HUDEP-2 (cell line): ENCODE measurements around the gene OBSCN.

Source experiments
- DNase-seq, 76 experiments: peaks; one replicate each; lab custom pipeline; 2025; ENCODE audit not compliant: unreplicated experiment in 76 of 76; lab: John Stamatoyannopoulos, UW

The OBSCN gene

DNA sequence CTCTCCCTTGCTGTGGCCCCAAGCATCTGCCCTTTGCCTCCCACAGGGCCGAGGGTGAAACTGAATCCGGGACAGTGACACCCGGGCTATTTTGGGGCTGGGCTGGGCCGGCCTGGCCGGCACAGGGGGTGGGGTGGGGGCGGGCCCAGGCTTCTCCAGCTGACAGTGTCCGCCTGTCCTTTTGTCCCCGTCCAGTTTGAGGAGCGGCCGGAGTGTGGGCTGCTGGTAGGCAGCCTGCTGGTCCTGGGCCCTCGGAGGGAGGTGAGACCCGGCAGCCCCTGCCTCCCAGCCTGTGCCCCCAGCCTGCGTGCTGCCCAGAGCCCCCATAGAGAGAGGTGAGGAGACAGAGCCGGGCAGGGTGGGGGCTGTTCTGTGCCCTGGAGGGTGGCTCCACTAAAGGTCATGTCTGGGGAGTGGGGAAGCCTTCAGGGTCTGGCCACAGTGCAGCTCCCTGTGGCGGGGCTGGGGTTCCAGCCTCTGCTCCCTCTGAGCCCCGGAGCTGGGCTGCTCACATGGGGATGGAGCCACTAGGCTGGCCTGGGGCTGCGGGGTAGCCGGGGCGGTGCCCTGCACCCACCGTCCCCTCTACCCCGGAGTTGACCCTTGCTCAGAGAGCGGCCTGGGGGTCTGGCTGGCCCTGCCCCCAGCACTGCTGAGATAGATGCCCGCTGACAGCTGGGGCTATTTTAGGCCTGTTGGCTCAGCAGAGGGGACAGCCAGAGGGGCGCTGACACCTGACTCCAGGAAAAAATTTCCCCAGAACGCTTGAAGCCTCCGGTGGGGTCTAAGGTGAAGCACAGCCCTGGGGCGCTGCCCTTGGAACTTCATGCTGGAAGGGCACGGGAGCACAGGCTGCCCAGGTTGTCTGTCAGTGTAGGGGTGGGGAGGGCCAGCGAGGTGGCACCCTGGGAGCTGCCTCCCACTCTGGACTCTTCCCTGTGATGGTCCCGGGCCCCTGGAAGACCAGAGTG, at the start of gene OBSCN:
Gene OBSCN (plus strand): TSS at position 194 of the 971 bp plus-strand sequence. CDS start 3,740 bp downstream, outside the sequence.
- DNase-seq, result no peak

- DNase-seq, result no peak
Observed at GRCh38 chr1:228158151-228159007, 49.5 kb upstream of the OBSCN start.

GRCh38 chr1:228159008-228159665, 48.7 kb upstream of the OBSCN start:
- no peak for DNase-seq

DNA sequence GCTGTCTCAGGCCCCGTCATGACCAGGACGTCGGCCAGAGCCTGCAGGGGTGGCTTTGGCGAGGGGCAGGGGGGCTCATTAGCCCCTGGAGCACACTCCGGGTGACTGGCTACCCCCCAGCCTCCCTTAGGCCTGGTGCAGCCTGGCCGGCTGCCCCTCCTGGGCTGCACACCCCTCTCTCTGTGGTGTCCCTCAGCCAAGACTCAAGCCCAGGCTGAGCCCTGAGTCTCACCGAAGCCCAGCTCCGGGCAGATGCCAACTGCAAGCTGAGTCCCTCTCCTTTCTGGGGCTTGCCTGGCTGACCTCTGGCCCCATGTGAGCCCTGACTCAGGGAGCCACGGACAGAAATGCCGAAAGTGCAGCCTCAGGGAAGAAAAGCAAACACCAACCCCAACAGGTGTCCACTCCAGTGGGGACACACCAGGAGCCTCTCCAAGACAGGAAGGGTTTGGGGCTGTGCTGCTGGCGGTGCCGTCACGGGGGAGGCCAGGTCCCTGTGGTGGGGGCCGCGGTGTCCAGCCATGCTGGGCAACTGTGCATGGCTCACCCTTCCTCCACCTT, 47.6 kb upstream of the OBSCN start:
- no peak for DNase-seq

- peak in 33 of 76 experiments; percentile 12 to 61 (median 34) for DNase-seq
Observed at GRCh38 chr1:228161362-228161761, 46.5 kb upstream of the OBSCN start.

- DNase-seq, result no peak
Observed at GRCh38 chr1:228161866-228162265, 46.0 kb upstream of the OBSCN start.

GRCh38 chr1:228162286-228163006, 45.4 kb upstream of the OBSCN start:
- peak in 17 of 76 experiments; percentile 18 to 39 (median 27) for DNase-seq

- peak in 1 of 76 experiments; percentile 15 for DNase-seq
Observed at GRCh38 chr1:228163007-228163753, 44.7 kb upstream of the OBSCN start.

- no peak for DNase-seq
Observed at GRCh38 chr1:228163776-228164519, 43.9 kb upstream of the OBSCN start.

DNA sequence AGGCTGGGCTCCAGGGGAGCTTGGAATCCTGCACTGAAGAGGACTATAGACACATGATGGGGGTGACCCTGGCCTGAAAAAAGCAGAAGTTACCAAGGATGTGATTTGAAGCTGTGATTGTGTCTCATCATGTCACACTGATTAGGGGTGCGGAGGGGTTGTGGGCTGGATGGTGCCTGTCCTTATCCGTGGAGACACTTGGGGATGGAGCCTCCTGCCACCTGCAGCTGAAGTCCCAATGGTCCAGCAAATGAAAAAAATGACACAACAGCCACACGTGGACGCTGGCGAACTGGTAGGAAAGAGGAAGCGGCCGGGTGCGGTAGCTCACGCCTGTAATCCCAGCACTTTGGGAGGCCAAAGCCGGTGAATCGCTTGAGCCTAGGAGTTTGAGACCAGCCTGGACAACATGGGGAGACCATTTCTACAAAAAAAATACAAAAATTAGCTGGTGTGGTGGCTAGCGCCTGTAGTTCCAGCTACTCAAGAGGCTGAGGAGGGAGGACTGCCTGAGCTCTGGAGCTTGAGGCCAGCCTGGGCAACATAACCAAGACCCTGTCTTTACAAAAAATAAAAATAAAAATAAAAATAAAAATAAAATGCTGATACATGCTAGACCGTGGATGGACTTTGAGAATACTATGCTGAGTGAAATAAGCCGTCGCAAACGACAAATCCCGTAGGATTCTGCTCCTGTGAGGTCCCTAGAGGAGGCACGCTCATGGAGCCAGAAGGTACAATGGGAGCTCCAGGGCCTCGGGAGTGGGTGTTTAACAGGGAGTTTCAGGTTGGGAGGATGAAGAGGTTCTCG, 43.1 kb upstream of the OBSCN start:
- DNase-seq, result peak in 1 of 76 experiments; percentile 12

GRCh38 chr1:228165372-228166169, 42.3 kb upstream of the OBSCN start, which contains the start of gene IBA57:
Gene IBA57 (plus strand): TSS chr1:228165804. CDS start chr1:228165817, 13 bp downstream.
- peak; percentile 47 to 99 (median 98) for DNase-seq

DNA sequence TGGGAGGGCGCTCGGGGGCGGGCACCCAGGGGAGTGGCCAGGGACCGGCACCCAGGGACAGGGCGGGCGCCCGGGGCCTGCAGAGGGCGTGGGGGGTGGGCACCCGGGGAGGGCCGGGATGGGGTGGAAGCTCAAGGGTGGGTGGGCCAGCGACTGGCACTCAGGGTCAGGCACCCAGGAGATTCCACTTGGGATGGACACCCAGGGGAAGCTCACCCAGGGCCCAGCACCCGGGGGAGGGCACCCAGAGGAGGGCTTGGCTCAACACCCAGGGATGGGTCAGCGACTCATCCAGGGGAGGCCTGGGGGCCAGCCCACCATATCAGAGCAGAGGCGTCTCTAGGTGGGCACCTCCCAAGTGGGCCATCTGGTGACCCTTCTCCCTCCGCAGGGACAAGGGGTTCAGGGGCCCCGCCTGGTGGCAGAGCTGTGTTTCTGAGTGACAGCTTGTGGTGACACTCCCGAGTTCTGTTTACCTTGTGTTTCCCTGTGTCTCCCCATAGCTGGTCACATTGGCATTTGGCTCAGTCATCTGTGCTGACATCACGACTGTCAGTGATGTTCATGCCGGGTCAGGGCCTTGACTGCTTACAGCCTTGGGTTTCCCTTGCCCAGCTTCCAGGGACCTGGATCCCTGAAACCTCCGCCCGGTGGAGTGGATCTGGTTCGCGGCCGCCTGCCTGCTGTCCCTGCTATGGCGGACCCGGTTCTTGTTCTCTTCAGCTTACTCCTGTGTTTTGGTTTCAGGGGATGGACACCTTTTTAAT, 41.5 kb upstream of the OBSCN start:
- peak in 63 of 76 experiments; percentile 20 to 94 (median 50) for DNase-seq

DNA sequence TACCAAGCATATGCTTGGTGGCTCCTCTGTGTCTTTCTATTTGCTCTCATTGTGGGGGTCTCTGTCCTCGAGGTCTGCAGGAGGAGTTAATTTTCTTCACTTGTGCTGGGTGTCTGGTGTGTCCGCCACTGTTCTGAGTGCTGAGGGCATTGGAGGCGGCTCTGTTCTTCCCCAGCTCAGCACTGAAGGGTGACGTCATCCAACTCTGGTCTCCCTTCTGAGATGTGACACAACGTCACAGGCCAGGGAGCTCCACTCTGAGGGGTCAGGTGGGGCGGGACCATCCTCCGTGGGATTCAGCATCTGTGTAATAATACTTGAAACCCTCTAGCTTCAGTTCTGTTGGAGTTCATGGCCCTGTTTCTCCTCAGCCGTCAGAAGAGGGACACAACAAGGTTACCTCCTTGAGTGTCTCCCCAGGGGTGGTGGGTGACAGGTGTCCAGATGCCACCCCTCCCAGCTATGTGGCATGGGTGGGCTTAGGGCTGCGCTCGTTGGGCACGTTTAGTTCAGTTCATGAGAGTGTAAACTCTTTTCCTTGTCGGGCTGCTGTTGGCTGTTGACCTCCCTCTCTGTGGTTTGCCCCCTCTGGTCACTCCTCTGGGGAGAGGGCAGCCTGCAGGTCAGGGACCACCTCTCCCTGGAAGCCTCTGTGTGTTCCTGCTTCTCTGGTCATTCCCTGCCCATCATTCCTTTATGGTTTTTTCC, 39.1 kb upstream of the OBSCN start:
- DNase-seq, result no peak

DNA sequence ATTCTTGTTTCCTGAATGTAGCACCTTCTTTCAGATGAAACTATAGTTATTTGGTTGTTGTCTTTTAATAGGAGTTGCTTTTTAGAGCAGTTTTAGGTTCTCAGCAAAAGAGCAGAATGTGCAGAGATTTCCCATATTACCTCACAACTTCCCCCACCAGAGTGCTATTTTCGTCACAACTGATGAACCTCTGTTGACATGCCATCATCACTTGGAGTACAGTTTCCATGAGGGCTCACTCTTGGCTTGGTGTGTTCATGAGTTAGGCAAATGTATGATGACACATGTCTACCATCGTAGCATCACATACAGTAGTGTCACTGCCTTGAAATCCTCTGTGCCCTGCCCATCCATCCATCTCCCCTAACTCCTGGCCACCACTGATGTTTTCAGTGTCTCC, 38.5 kb upstream of the OBSCN start:
- no peak for DNase-seq

- no peak for DNase-seq
Observed at GRCh38 chr1:228170666-228171065, 37.2 kb upstream of the OBSCN start.
